IPS DF 6.9 (cell line): ENCODE results near the gene SLC17A9.

Experiments
- DNase-seq: peaks from one replicate; pipeline ENCODE4 v3.0.0-alpha.2; 2013; ENCODE audit warnings: low read depth, low spot score
- H3K27ac ChIP-seq: one replicate; pipeline ENCODE4 v1.5.1; 2013; ENCODE audit warnings: low read length, control low read depth
- H3K27me3 ChIP-seq: 2 replicates; pipeline ENCODE4 v1.6.1; 2013; ENCODE audit warnings: mild to moderate bottlenecking, low read length; ENCODE audit not compliant: control insufficient read depth, insufficient read depth
- H3K36me3 ChIP-seq: 2 replicates; pipeline ENCODE4 v1.6.1; 2013; ENCODE audit warnings: low read length; ENCODE audit not compliant: control insufficient read depth, insufficient read depth
- H3K4me1 ChIP-seq: 2 replicates; pipeline ENCODE4 v1.6.1; 2013; ENCODE audit warnings: low read length; ENCODE audit not compliant: control insufficient read depth, insufficient read depth
- H3K4me3 ChIP-seq: 2 replicates; pipeline ENCODE4 v1.5.1; 2013; ENCODE audit warnings: mild to moderate bottlenecking, low read length
- H3K9me3 ChIP-seq: 2 replicates; pipeline ENCODE4 v1.6.1; 2013; ENCODE audit warnings: low read length, inconsistent platforms; ENCODE audit not compliant: control insufficient read depth, insufficient read depth
- WGBS: extraction: QIAGEN DNeasy Blood & Tissue Kit; methylation state at CpG from one replicate; pipeline ENCODE4 v1.1.7; 2013; ENCODE audit warnings: mixed read lengths, missing lambda C conversion rate; ENCODE audit not compliant: insufficient read length, insufficient coverage; 5-methylcytosine and 5-hydroxymethylcytosine counted together

Gene SLC17A9

DNA sequence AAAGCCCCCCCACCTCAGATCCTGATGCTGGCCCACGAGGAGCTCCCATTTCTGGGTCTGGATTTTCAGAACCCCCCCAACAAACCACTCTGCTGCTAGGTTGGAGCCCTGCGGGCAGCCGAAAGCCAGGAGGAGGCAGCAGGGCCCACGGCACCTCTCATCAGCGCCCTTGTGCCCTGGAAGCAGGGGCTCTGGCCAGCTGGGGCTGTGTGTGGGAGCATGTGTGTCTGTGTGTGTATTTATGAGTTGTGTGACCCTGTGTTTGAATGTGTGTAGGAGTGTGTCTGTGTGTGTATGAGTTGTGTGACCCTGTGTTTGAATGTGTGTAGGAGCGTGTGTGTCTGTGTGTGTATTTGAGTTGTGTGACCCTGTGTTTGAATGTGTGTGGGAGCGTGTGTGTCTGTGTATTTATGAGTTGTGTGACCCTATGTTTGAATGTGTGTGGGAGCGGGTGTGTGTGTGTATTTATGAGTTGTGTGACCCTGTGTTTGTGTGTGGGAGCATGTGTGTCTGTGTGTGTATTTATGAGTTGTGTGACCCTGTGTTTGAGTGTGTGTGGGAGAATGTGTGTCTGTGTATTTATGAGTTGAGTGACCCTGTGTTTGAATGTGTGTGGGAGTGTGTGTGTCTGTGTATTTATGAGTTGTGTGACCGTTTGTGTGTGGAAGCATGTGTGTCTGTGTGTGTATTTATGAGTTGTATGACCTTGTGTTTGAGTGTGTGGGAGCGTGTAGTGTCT is 18.9 kb downstream of the SLC17A9 start:
- H3K9me3 ChIP-seq: no peaks in the 10 kb centered on the region
- peaks cover 6% of the 10 kb centered on the region; the same call in 1 of the 2 replicates for H3K27me3 ChIP-seq
- no peak for DNase-seq
- no peaks in the 10 kb centered on the region; the same call in 1 of the 2 replicates for H3K36me3 ChIP-seq
- no peak overlapping the region for H3K4me3 ChIP-seq
- no peak overlapping the region for H3K27ac ChIP-seq
- H3K4me1 ChIP-seq: peaks cover 3% of the 10 kb centered on the region
- WGBS: 100% methylated on average over 3 of the region's 10 CpGs

- Histone ChIP-seq H3K4me1 (peaks cover 3% of the 10 kb centered on the region), H3K4me3 (peak overlapping the region; percentile 5; the same call in 1 of the 2 replicates), H3K36me3 (no peaks in the 10 kb centered on the region; the same call in 1 of the 2 replicates), H3K27ac (no peak overlapping the region), H3K27me3 (peaks cover 6% of the 10 kb centered on the region; the same call in 1 of the 2 replicates), H3K9me3 (no peaks in the 10 kb centered on the region)
- peak; percentile 81 for DNase-seq
- no CpG with 5 or more reads among the region's 38 CpGs for WGBS
Observed at GRCh38 chr20:62971950-62972844, 19.7 kb downstream of the SLC17A9 start.

DNA sequence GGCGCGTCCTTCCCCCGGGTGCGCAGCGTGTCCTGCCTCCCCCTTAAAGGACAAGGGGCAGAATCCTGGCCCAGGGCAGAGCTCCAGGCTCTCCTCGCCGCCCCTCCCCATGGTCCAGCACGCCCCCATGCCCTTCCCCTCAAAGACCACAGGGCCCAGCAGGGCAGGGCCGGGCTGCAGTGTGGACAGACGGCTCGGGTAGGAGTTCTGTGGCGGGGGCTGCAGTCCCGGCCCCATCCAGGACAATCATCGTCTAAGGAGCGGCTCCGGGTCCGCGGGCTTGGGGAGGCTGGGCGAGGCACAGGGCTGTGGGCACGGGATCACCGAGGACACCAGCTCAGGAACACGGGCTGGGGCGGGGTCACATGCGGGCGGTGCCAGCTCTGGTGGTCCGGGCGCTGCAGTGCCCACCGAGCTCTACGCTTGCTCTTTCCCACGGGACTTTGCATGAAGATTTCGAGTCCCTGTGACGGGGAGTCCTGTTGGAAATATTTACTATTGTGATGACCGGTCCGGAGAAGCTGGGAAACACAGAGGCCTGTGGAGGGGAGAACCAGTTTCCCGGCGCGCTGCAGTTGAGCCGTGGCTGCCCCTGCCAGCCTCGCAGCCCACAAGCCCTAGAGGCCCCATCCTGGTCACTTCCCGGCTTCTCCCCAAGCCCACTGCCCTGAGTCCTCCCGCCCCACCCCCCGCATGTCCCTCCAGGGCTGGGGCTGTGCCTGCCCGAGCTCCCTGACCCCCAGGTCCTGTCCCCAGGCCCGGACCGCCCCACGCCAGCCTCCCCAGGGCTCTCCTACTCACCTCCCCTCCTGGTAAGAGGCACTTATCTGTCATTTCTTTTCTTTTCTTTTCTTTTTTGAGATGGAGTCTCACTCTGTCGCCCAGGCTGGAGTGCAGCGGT is 20.6 kb downstream of the SLC17A9 start:
- DNase-seq: no peak
- Histone ChIP-seq H3K27ac (no peak overlapping the region), H3K4me3 (peak overlapping the region; percentile 5; the same call in 1 of the 2 replicates), H3K27me3 (peaks cover 6% of the 10 kb centered on the region; the same call in 1 of the 2 replicates), H3K9me3 (no peaks in the 10 kb centered on the region), H3K36me3 (no peaks in the 10 kb centered on the region), H3K4me1 (peaks cover 3% of the 10 kb centered on the region)
- no CpG with 5 or more reads among the region's 48 CpGs for WGBS

GRCh38 chr20:62975251-62975760 is 22.8 kb downstream of the SLC17A9 start:
- no CpG with 5 or more reads among the region's 10 CpGs for WGBS
- peaks cover 6% of the 10 kb centered on the region; the same call in 1 of the 2 replicates for H3K27me3 ChIP-seq

GRCh38 chr20:62975812-62976508 is 23.5 kb downstream of the SLC17A9 start:
- H3K4me1 ChIP-seq: peaks cover 8% of the 10 kb centered on the region
- no peak overlapping the region for H3K4me3 ChIP-seq
- DNase-seq: no peak
- no peak overlapping the region for H3K27ac ChIP-seq
- no CpG with 5 or more reads among the region's 9 CpGs for WGBS
- no peaks in the 10 kb centered on the region for H3K9me3 ChIP-seq
- H3K27me3 ChIP-seq: peaks cover 6% of the 10 kb centered on the region; the same call in 1 of the 2 replicates
- H3K36me3 ChIP-seq: no peaks in the 10 kb centered on the region

More at GRCh38 chr20:62975251-62975760, 22.8 kb downstream of the SLC17A9 start:
- no peak for DNase-seq
- Histone ChIP-seq H3K4me3 (no peak overlapping the region), H3K9me3 (no peaks in the 10 kb centered on the region), H3K36me3 (no peaks in the 10 kb centered on the region), H3K4me1 (peaks cover 8% of the 10 kb centered on the region), H3K27ac (no peak overlapping the region)

DNA sequence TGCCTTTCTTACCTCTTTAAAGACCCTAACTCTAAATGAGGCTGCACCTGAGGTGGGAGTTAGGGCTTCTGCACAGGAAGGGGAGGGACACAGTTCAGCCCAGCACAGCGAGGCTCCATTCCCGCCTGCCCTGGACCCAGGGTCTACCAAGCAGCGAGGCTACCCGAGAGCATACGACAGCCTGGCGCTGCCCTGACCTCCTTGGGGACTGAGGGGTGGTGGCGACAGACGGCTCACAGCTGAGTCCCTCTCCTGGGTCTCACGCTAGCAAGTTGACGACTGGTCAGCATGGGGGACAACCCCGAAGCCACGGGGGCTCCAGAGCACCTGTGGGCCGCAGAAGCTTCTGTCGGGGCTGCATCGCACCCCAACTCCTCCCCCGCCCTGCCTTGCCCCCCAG is 24.4 kb downstream of the SLC17A9 start:
- Histone ChIP-seq H3K36me3 (no peaks in the 10 kb centered on the region), H3K9me3 (no peaks in the 10 kb centered on the region), H3K27ac (no peak overlapping the region), H3K4me3 (no peak overlapping the region), H3K4me1 (peaks cover 8% of the 10 kb centered on the region), H3K27me3 (peaks cover 6% of the 10 kb centered on the region; the same call in 1 of the 2 replicates)
- DNase-seq: no peak
- no CpG with 5 or more reads among the region's 16 CpGs for WGBS

DNA sequence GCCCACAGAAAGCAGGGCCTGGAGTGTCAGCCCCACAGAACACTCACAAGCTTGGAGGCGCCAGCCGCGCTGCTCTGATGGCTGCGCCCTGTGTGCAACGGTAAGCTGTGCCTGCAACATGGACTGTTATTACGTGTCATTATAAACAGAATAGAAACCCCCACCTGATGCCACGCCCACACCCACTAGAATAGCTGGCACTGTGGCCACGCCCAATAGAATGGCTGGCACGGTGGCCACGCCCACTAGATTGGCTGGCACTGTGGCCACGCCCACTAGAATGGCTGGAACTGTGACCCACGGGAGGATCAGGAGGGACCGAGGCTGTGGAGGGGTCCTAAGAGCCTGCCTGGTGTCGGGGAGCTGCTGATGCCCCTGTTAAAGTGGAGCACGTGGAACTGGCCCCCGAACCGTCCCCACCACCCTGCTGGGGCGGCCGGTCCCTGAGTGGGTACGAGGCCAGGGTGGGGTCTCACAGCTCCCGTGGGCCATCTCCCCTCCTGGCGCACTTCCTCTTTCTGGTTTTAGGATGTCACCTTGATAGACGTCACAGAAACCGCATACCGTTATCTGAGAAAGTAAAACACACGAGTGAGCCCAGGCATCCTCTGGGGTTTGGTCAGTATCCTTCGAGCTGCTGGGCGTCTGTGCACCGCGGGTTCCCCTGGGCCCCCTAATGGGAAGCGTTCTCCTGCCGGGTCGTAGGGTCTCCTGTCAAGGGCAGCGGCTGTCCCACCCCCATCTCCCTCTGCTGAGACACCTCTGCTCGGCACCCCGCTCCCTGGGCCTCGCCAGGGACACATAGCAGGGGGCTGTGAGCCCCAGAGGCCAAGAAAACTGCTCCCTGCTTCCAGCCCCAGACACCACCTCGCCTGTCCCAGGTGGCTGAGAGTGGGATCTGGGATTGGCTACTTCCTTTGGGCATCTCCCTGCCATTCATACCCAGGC is 25.4 kb downstream of the SLC17A9 start:
- WGBS: no CpG with 5 or more reads among the region's 38 CpGs
- Histone ChIP-seq H3K27ac (no peak overlapping the region), H3K4me1 (peaks cover 8% of the 10 kb centered on the region), H3K36me3 (no peaks in the 10 kb centered on the region), H3K27me3 (peaks cover 6% of the 10 kb centered on the region; the same call in 1 of the 2 replicates), H3K9me3 (no peaks in the 10 kb centered on the region), H3K4me3 (no peak overlapping the region)
- no peak for DNase-seq

DNA sequence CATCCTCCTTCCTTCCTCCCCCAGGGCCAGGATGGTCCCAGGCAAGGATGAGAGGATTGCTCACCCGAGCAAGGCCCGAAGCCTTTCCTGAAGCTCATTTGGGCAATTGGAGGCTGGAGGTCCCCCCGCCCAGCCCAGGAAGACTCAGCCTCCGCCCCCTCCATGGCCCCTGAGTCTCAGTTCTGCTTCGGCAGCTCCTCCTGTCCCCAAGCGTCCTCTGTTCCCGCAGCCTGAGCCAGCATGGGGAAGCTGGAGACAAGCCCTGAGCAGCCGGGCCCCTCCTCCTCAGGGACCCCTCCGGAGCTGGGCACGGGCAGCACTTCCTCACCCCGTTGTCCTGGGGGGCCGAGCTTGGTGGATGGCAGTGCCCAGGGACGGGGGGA is 26.0 kb downstream of the SLC17A9 start:
- WGBS: no CpG with 5 or more reads among the region's 13 CpGs

DNA sequence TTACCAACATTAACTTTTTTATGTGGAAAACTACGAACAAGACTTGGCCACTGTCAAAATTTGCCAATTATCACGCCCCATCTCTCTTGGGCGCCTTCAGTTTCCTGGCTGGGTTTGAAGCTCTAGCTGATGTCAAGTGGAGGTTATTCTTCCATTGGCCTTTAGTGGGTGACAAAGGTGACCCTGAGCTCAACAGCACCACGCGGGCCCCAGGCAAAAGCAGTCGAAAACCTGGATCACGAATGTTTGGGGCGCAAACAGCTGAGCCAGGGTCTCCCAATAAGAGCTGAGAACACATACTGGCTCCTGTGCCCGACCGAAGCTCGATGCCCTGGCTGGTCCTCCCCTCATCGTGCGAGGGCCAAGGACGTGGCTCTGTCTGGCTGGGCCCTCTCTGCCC is 26.8 kb downstream of the SLC17A9 start:
- Histone ChIP-seq H3K27ac (no peak overlapping the region), H3K36me3 (no peaks in the 10 kb centered on the region), H3K9me3 (no peaks in the 10 kb centered on the region), H3K4me1 (peaks cover 6% of the 10 kb centered on the region), H3K27me3 (no peaks in the 10 kb centered on the region), H3K4me3 (no peak overlapping the region)
- no CpG with 5 or more reads among the region's 14 CpGs for WGBS
- no peak for DNase-seq

More for the DNA sequence above, 26.0 kb downstream of the SLC17A9 start:
- Histone ChIP-seq H3K4me1 (peaks cover 8% of the 10 kb centered on the region), H3K9me3 (no peaks in the 10 kb centered on the region), H3K27me3 (no peaks in the 10 kb centered on the region), H3K36me3 (no peaks in the 10 kb centered on the region), H3K27ac (no peak overlapping the region), H3K4me3 (no peak overlapping the region)
- no peak for DNase-seq
